GM19468 (cell line): ENCODE results near the gene SETD5.
"Not testable (repeated sequence)": the region's sequence is repeated elsewhere in the genome, so short reads cannot be mapped to it uniquely, and the experiment has no call there.

ENCODE experiments used
- ATAC-seq: cut with Tn5 transposase; IDR thresholded peaks from one replicate; pipeline ENCODE4 v1.9.1; 2021; ENCODE audit warnings: mild to moderate bottlenecking, moderate library complexity, moderate number of reproducible peaks; ENCODE audit not compliant: unreplicated experiment; ENCODE audit errors: extremely low read depth

Gene SETD5

GRCh38 chr3:9448071-9448470, 50.7 kb downstream of the SETD5 start:
- ATAC-seq, result no peak

- no peak for ATAC-seq
Observed at GRCh38 chr3:9448643-9449042, 51.2 kb downstream of the SETD5 start.

DNA sequence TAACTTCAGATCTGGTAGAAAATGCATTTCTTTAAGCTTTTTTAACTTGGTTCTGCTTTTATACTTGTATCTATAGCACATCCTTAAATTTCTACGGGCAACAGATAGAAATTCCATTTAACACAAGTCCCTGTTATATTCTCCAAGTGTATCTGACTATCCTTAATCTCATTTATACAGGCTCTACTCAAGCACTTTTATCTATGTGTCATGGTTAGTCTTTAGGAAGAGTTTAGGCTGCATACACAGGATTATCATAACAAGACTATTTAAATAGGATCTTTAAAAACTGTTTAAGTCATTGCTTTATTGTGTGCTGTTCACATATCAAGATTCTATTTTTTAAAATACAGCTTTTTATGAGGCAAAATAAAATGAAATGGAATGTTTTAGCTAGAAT, 52.7 kb downstream of the SETD5 start:
- no peak for ATAC-seq

DNA sequence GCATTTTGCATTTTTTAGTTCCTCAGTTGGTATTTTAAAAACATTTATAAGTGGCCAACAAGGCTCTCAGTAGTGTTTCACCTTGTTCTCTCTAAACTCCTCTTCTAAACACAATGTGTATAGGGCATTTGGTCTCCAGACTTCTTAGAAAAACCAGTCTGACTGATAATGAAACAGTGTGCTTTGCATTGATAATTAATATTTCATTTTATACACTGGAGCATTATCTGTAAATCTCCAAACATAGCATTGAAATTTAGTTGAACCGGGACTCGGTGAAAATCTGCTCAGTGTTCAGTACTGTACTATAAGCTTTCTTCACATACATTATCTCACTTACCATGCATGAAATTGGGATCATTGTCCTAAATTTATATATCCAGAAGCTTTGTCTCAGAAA, 53.6 kb downstream of the SETD5 start:
- ATAC-seq, result no peak

- ATAC-seq, result no peak
Observed at GRCh38 chr3:9452417-9452816, 55.0 kb downstream of the SETD5 start.

DNA sequence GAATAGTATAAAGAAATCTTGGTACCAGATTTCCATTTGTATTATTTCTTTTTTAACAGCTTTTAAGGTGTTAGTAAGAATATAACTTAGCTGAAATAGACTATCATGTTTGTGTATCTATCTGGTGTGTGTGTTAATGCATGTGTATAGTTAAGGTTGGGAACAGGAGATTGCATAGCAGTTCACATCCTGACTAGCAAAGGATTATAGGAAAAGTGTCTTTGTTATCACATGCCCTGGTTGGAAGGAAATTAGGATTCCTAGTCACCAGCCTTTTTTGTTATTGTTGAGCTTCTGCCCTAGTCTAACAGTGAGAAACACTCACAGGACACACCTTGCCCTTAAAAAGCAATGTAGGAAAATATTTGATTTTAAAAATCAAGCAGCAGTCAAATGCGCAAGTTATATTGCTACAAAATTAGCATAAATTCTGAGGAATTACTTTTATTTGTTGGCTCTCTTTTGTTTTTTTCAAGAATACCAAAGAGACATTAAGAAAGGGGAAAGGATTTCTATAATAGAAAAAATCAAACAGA, 58.2 kb downstream of the SETD5 start:
- no peak for ATAC-seq

DNA sequence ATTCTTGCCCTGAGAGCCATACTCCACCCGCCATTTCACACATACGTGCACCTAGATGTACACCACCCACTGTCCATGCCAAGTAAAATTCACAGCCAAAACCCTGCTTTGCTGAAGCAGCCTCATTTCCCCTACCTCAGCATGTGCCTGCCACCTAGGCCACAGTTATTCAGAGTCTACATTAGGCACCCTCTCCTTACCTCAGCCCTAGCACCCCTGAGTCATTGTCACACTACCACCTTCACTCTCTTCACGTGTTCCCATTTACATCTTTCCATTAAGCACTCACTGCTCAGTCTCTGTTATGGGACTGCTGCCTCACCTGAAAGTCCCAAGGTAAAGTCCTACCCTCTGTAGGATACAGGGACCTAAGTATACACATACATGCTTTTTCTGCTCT, 70.0 kb downstream of the SETD5 start:
- ATAC-seq, result no peak

- no peak for ATAC-seq
Observed at GRCh38 chr3:9468460-9468859, 71.0 kb downstream of the SETD5 start.

DNA sequence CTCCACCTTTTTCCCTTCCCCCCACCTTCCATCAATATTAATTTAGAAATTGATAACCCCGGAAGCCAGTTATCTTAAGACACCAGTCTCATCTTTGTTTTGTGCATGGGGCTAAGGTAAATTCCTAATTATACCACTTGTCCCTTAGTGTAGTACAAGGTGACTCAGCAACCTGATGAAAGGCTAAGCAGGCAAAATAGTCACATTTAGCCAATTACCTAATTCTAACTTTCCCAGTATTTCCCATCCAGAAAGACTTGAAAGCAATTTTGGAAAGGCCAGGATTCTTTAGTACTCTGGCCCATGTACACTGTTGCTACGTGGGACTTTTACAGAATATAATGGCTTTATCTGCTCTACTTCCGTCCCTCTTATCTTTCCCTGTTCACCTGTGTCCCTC, 72.6 kb downstream of the SETD5 start:
- no peak for ATAC-seq

GRCh38 chr3:9473496-9474065, 76.2 kb downstream of the SETD5 start:
- no peak for ATAC-seq

GRCh38 chr3:9474482-9474881, 77.1 kb downstream of the SETD5 start:
- no peak for ATAC-seq

DNA sequence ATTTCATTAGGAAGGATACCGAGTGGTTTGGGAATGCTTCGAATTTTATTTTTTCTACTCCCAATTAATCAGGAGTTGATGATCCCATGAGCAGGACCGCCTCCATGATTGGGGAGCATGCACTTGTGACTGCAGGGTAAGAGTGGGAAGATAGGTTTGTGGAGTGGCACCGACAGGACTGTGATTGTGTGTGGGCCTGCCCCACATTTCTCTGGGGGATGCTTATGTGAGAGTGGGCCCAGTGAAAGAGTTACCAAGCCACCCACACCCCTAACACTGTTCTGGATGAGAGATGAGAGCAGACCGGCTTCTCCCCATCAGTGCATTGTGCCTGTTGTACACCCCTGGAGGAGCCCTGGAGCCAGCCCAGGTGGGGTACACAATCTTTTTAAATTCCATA, 79.5 kb downstream of the SETD5 start:
- ATAC-seq, result no peak

DNA sequence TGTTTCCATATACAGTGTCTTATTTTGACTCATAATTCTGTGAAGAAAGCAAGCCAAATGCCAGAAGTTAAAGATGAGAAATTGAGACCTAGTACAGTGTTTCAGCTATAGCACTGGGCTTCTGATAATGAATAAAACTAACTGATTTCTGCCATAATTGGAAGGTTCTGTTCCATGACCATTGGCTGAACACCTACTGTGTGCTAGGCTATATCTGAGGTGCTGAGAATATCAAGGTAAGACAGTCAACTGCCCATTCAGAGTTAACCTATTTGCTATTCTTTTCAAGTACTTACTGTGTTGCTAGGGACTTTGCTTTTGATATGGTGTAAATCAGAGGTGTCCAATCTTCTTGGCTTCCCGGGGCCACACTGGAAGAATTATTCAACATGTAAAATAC, 82.8 kb downstream of the SETD5 start:
- ATAC-seq, result no peak

- ATAC-seq, result no peak
Observed at GRCh38 chr3:9485248-9485647, 87.8 kb downstream of the SETD5 start.

DNA sequence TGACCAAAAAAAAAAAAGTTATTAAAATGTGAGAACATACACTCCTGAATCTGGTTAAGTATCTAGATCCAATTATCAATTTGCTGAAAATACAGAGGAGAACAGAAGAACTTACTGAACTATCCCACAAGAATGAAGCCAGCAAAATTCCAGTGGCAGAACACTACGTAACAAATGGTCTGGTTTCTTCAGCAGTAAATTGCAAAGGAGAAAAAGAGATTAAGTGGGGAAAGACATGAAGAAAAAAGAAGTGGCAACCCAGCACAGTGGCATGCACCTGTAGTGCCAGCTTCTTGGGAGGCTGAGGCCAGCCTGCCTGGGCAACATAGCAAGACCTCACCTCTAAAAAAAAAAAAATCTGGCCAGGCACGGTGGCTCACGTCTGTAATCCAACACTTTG, 94.1 kb downstream of the SETD5 start:
- no peak for ATAC-seq

DNA sequence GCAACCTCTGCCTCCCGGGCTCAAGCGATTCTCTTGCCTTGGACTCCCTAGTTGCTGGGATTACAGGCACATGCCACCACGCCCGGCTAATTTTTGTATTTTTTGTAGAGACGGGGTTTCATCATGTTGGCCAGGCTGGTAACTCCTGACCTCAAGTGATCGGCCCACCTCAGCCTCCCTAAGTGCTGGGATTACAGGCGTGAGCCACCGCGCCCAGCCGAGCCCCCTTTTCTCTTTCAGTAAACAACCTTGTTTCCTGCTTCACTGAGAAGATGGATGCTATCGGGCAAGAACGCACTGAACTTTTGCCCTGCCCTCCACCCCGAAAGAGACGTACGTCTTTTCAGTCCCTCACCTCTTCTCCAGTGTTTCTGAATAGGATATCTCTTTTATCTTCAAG, 96.6 kb downstream of the SETD5 start:
- ATAC-seq, result not testable (repeated sequence)

DNA sequence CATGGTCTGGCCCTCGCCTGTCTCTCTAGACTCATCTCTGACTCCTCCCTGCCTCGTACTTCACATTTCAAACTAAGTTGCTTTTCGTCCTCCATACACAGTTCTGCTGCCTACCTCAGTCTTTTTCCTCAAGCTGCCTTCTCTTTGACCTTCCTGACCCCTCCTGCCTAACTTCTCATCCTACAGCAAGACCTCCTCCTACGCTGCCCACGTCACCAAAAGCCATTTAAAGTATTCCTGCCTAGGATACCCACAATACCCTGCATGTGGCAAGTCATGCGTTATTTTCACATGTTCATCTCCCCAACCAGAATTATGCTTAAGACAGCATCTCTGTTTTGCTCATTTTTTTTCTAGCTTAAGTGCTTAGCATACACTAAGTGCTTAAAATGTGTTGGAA, 99.5 kb downstream of the SETD5 start:
- ATAC-seq, result no peak

DNA sequence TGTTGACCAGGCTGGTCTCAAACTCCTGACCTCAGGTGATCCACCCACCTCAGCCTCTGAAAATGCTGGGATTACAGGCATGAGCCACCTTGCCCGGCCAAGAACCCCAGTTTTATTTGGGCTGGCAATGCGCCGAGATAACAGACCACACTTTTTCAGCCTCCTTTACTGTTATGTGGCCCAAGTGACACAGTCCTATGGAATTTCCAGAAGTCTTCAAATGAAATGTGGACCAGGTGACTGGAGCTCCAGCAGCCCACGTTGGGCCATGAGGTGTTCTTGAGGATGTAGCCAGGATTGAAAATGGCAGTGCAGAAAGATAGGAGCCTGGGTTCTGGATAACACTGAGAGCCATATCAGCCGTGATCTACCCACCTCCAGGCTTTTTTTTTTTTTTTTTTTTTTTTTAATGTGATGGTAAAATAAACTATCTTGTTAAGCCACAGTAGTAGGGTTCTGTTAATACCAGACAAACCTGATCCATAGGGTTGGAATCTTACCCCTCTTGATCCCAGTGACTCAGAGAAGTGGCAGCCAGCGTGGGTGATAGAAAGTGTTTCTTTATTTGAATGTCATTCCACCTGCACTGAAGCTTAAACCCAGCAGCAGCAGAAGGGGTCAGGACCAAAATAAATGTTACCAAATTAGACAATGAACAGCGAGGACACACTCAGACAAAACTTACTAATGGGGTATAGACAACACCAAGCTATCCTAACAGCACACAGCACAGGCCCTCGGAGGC, 100.6 kb downstream of the SETD5 start:
- ATAC-seq, result no peak

DNA sequence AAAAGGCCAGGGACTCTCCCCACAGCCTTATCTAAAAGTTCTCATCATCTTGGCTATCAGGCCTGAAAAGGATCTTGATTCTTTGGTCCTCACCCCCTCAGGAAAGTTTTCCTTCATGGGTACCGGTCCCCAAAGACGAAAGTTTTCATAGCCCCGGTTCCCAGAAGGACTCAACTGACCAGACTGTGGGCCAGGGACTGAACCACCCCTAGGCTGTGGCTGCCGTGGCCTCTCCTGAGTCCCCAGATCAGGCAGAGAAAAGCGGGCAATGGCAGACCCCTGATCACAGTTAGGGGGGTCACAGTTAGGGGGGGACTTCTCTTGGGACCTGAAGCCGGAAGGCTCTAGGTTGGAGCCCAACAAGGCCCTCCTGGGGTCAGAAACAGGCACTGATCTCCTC, 101.4 kb downstream of the SETD5 start:
- ATAC-seq, result no peak

DNA sequence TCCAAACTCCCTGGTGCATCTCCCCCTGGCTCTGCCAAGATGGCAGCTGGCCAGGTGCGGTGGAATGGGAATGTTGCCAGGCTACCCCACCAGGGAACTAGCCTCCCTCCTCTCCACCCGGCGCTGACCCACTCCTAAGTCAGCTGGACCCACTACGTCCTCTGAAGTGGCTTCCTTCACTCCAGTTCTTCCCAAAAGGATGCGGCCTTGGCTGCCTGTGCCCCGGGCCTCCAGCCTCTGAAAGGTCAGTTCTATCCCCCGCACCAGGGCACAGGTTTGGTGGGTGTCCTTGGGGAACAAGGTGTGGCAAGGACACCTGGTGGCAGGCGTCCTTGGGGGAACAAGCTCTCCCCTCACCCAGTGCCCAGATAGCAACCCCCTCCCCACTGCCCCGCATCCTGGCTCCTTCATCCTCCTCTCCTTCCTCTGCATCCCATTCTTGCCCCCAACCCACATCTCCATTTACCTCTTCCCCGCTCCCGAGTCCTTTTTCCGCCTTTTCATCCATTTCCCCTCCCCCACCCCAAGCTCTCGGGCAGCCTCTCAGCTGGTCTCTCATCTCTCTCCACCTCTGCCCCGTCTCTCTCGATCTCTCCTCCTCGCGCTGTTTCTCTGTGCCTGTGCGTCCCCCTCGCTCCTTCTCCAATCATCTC, 102.2 kb downstream of the SETD5 start:
- ATAC-seq, result no peak
